Osteocyte (in vitro differentiated cells): ENCODE measurements around the gene DYDC2. TPM values are rescaled to one million over a fixed set of nuclear protein-coding genes. Genes with fewer than 3 reads are reported as not detected.

Experiments
- DNase-seq: peaks from one replicate; pipeline ENCODE4 v3.0.0; 2021; ENCODE audit warnings: mixed read lengths; ENCODE audit not compliant: unreplicated experiment; ENCODE audit errors: extremely low spot score
- H3K27ac Mint-ChIP-seq: one replicate; pipeline ENCODE4 v1.8.0; 2021; ENCODE audit warnings: mild to moderate bottlenecking, mixed read lengths; ENCODE audit not compliant: unreplicated experiment
- H3K27me3 Mint-ChIP-seq: one replicate; pipeline ENCODE4 v1.8.0; 2021; ENCODE audit warnings: mixed read lengths; ENCODE audit not compliant: unreplicated experiment
- H3K36me3 Mint-ChIP-seq: one replicate; pipeline ENCODE4 v1.8.0; 2021; ENCODE audit warnings: mixed read lengths; ENCODE audit not compliant: unreplicated experiment
- H3K4me1 Mint-ChIP-seq: one replicate; pipeline ENCODE4 v1.8.0; 2021; ENCODE audit warnings: mixed read lengths; ENCODE audit not compliant: unreplicated experiment
- H3K4me3 Mint-ChIP-seq: one replicate; pipeline ENCODE4 v1.8.0; 2021; ENCODE audit warnings: mild to moderate bottlenecking, moderate library complexity, mixed read lengths; ENCODE audit not compliant: unreplicated experiment
- H3K9me3 Mint-ChIP-seq: one replicate; pipeline ENCODE4 v1.8.0; 2021; ENCODE audit warnings: mixed read lengths; ENCODE audit not compliant: unreplicated experiment
- total RNA-seq: library from RNA; stranded (reverse); gene quantifications from 2 replicates; pipeline ENCODE4 v1.2.1, GENCODE V29; 2021
- TF ChIP-seq, protein P1 (sequence below): fragments of 200-600 bp; sonication (generic); IDR thresholded peaks from 2 replicates; pipeline ENCODE4 v1.5.0; 2021; ENCODE audit warnings: antibody characterized with exemption, mild to moderate bottlenecking, moderate library complexity

The DYDC2 gene
- total RNA-seq, 1 donor from 2014 or later = not detected

DNA sequence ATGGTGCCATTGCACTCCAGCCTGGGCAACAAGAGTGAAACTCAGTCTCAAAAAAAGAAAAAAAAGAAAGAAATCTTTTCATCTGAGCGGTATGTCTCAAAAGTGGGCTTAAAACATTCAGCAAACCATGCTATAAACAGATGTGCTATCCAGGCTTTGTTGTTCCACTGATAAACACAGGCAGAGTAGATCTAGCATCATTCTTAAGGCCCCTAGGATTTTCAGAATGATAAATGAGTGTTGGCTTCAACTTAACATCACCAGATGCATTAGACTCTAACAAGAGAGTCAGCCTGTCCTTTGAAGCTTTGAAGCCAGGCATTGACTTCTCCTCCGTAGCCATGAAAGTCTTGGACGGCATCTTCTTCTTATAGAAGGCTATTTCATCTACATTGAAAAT is 23.1 kb downstream of the DYDC2 start:
- TF ChIP-seq, protein P1, sequence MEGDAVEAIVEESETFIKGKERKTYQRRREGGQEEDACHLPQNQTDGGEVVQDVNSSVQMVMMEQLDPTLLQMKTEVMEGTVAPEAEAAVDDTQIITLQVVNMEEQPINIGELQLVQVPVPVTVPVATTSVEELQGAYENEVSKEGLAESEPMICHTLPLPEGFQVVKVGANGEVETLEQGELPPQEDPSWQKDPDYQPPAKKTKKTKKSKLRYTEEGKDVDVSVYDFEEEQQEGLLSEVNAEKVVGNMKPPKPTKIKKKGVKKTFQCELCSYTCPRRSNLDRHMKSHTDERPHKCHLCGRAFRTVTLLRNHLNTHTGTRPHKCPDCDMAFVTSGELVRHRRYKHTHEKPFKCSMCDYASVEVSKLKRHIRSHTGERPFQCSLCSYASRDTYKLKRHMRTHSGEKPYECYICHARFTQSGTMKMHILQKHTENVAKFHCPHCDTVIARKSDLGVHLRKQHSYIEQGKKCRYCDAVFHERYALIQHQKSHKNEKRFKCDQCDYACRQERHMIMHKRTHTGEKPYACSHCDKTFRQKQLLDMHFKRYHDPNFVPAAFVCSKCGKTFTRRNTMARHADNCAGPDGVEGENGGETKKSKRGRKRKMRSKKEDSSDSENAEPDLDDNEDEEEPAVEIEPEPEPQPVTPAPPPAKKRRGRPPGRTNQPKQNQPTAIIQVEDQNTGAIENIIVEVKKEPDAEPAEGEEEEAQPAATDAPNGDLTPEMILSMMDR = no peak
- Mint-ChIP-seq H3K9me3 (no peaks in the 10 kb centered on the region), H3K36me3 (no peaks in the 10 kb centered on the region), H3K27ac (no peak overlapping the region), H3K4me1 (no peaks in the 10 kb centered on the region), H3K4me3 (no peak overlapping the region), H3K27me3 (peaks cover 42% of the 10 kb centered on the region)
- no peak for DNase-seq

DNA sequence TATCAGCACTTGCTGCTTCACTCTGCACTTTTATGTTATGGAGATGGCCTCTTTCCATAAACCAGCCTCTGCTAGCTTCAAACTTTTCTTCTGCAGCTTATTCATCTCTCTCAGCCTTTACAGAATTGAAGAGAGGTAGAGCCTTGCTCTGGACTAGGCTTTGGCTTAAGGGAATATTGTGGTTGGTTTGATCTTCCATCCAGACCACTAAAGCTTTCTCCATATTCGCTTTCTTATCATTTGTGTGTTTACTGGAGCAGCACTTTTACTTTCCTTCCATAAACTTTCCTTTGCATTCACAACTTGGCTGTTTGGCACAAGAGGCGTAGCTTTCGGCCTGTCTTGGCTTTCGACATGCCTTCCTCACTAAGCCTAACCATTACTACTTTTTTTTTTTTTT is 23.6 kb downstream of the DYDC2 start:
- Mint-ChIP-seq H3K4me3 (no peak overlapping the region), H3K4me1 (no peaks in the 10 kb centered on the region), H3K27ac (no peak overlapping the region), H3K27me3 (peaks cover 42% of the 10 kb centered on the region), H3K36me3 (no peaks in the 10 kb centered on the region), H3K9me3 (no peaks in the 10 kb centered on the region)
- DNase-seq = no peak
- TF ChIP-seq, protein P1 = no peak

DNA sequence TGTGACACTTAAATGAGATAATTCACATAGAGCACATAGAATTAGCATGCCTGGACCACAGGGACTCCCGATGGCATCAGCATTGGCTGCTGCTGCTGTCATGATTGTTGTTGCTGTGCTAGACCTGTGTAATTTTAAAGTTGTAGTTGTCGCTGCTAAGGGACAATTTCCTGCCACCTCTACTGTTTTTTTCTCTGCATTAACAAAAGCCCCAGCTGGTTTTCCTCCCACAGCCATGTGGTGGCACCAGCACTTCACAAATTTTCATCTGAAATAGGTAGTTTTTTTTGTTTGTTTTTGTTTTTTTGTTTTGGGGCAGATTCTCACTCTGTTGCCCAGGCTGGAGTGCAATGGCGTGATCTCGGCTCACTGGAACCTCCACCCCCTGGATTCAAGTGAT is 26.4 kb downstream of the DYDC2 start:
- TF ChIP-seq, protein P1 = peak; percentile 87
- Mint-ChIP-seq H3K36me3 (no peaks in the 10 kb centered on the region), H3K27ac (no peak overlapping the region), H3K9me3 (no peaks in the 10 kb centered on the region), H3K4me3 (no peak overlapping the region), H3K27me3 (peaks cover 23% of the 10 kb centered on the region), H3K4me1 (peaks cover 7% of the 10 kb centered on the region)
- no peak for DNase-seq

DNA sequence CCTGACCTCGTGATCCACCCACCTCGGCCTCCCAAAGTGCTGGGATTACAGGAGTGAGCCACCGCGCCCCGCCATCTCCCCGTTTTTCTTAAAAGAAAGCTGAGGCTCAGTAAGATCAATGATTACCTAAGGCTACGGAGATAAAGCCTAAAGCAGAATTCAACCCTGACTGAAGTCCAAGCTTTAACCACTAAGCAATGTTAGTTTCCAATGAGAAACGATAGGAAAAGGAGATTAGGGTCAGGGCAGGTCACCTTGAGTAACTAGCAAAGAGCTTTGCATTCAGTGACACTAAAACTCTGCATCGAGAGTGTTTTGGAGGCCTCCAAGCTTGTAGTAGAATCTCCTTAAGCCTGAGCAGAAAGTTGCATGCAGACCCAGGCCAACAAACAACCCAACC is 34.2 kb downstream of the DYDC2 start:
- Mint-ChIP-seq H3K36me3 (no peaks in the 10 kb centered on the region), H3K4me3 (no peak overlapping the region), H3K27ac (no peak overlapping the region)

DNA sequence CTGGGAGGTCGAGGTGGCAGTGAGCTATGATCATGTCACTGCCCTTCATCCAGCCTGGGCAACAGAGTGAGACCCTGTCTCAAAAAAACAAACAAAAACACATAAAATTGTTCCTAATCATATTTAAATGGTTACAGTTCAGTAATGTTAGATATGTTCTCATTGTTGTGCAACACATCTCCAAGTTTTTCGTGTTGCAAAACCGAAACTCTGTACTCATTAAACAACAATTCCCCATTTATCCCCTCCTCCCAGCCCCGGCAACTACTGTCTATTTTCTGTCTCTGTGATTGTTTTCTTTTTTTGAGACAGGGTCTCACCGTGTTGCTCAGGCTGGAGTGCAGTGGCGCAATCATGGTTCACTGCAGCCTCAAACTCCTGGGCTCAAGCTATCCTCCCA is 35.7 kb downstream of the DYDC2 start:
- no peak for DNase-seq
- TF ChIP-seq, protein P1 = no peak
- H3K4me1 Mint-ChIP-seq = peaks cover 16% of the 10 kb centered on the region

More for the DNA sequence above, 34.2 kb downstream of the DYDC2 start:
- no peaks in the 10 kb centered on the region for H3K9me3 Mint-ChIP-seq
- H3K4me1 Mint-ChIP-seq = peaks cover 18% of the 10 kb centered on the region
- peaks cover 10% of the 10 kb centered on the region for H3K27me3 Mint-ChIP-seq
- DNase-seq = no peak
- TF ChIP-seq, protein P1 = no peak

More for the DNA sequence above, 35.7 kb downstream of the DYDC2 start:
- Mint-ChIP-seq H3K9me3 (no peaks in the 10 kb centered on the region), H3K36me3 (no peaks in the 10 kb centered on the region), H3K27ac (no peak overlapping the region), H3K27me3 (peaks cover 14% of the 10 kb centered on the region), H3K4me3 (no peak overlapping the region)
